PC-3 (cell line): ENCODE results near the gene SENP3. TPM values are rescaled to one million over a fixed set of nuclear protein-coding genes. Genes with fewer than 3 reads are reported as not detected.
A peak's percentile ranks its signal among the peaks of the same experiment; 100 is the strongest.

Experiments used
- ATAC-seq: fragments of 200-7000 bp; cut with Tn5 transposase; 2 replicates; pipeline ENCODE4 v1.9.1; 2020; ENCODE audit warnings: mild to moderate bottlenecking, moderate library complexity
- BruUV-seq: library from RNA; stranded (reverse); fragments of 400-500 nt; replicated peaks from 2 replicates; lab custom pipeline; 2021; lab: Mats Ljungman, UMichigan
- CTCF ChIA-PET: fragments of 300-600 bp; sonication (Branson Sonifier 250); formaldehyde crosslinking; loops from one replicate; lab custom pipeline; 2022; ENCODE audit warnings: antibody characterized with exemption; lab: Charles Lee
- POLR2A ChIA-PET: fragments of 300-600 bp; sonication (Branson Sonifier 250); formaldehyde crosslinking; loops from one replicate; lab custom pipeline; 2022; ENCODE audit warnings: antibody characterized with exemption; ENCODE audit not compliant: unreplicated experiment; lab: Charles Lee
- DNase-seq: peaks from one replicate; pipeline ENCODE4 v3.0.0-alpha.2; 2015
- H2AFZ ChIP-seq: fragments of 300-600 bp; sonication (generic); 2 replicates; pipeline ENCODE4 v1.6.0; 2016; ENCODE audit warnings: antibody characterized with exemption, low read length
- H3F3A ChIP-seq: fragments of 300-600 bp; sonication (generic); one replicate; pipeline ENCODE4 v1.6.0; 2017; ENCODE audit warnings: antibody characterized with exemption, low read length, control low read depth, mild to moderate bottlenecking; ENCODE audit not compliant: unreplicated experiment
- H3K27ac ChIP-seq: fragments of 300-600 bp; sonication (generic); 2 replicates; pipeline ENCODE4 v1.5.1; 2016; ENCODE audit warnings: mild to moderate bottlenecking, low read length
- H3K27me3 ChIP-seq: fragments of 300-600 bp; sonication (generic); 2 replicates; pipeline ENCODE4 v1.6.1; 2016; ENCODE audit warnings: low read length, mixed read lengths
- H3K36me3 ChIP-seq: fragments of 300-600 bp; sonication (generic); 2 replicates; pipeline ENCODE4 v1.6.1; 2016; ENCODE audit warnings: low read depth, mixed run types, low read length, mixed read lengths
- H3K4me1 ChIP-seq: fragments of 300-600 bp; sonication (generic); 2 replicates; pipeline ENCODE4 v1.5.1; 2016; ENCODE audit warnings: low read length; ENCODE audit not compliant: insufficient read depth
- H3K4me2 ChIP-seq: fragments of 300-600 bp; sonication (generic); 2 replicates; pipeline ENCODE4 v1.6.0; 2016; ENCODE audit warnings: low read length
- H3K4me3 ChIP-seq: fragments of 300-600 bp; sonication (generic); 2 replicates; pipeline ENCODE4 v1.5.1; 2016; ENCODE audit warnings: mild to moderate bottlenecking, low read length, mixed read lengths
- H3K79me2 ChIP-seq: fragments of 300-600 bp; sonication (generic); 2 replicates; pipeline ENCODE4 v1.6.1; 2017; ENCODE audit warnings: low read length, mixed read lengths
- H3K9ac ChIP-seq: fragments of 300-600 bp; sonication (generic); 2 replicates; pipeline ENCODE4 v1.6.0; 2016; ENCODE audit warnings: mild to moderate bottlenecking, low read length
- H3K9me2 ChIP-seq: fragments of 300-600 bp; sonication (generic); replicated peaks from 2 replicates; pipeline ENCODE4 v1.6.1; 2016; ENCODE audit warnings: mixed run types, low read length, mixed read lengths
- H3K9me3 ChIP-seq: fragments of 300-600 bp; sonication (generic); 2 replicates; pipeline ENCODE4 v1.6.1; 2016; ENCODE audit warnings: low read length, mixed read lengths
- H4K20me1 ChIP-seq: fragments of 300-600 bp; sonication (generic); 2 replicates; pipeline ENCODE4 v1.6.1; 2016; ENCODE audit warnings: low read length, mixed read lengths
- CTCF ChIP-seq: fragments of 300-600 bp; sonication (generic); conservative IDR thresholded peaks from 2 replicates; pipeline ENCODE4 v1.5.1; 2017; ENCODE audit warnings: antibody characterized with exemption, low read depth, mild to moderate bottlenecking, low read length
- EZH2 ChIP-seq: fragments of 300-600 bp; sonication (generic); IDR thresholded peaks from one replicate; pipeline ENCODE4 v1.6.1; 2017; ENCODE audit warnings: antibody characterized with exemption, mild to moderate bottlenecking, low read length; ENCODE audit not compliant: unreplicated experiment
- EZH2phosphoT487 ChIP-seq: fragments of 300-600 bp; sonication (generic); IDR thresholded peaks from 2 replicates; pipeline ENCODE4 v1.6.1; 2018; ENCODE audit warnings: mild to moderate bottlenecking, antibody characterized with exemption, low read length, borderline replicate concordance
- intact Hi-C: fragments of 100-400 bp; cut with micrococcal nuclease; formaldehyde crosslinking; loops from 2 replicates; pipeline ENCODE4 v1.9.0; 2023
- total RNA-seq: library from RNA; depleted of rRNA; stranded (reverse); fragments of >200 nt; gene quantifications from 2 replicates; pipeline ENCODE4 v1.2.3, GENCODE V29; 2014

SENP3 gene
- total RNA-seq, 1 experiment from 2014 or later = 82.8 TPM

GRCh38 chr17:7541074-7541621, 20.6 kb upstream of the SENP3 start:
- H2AFZ ChIP-seq = no peak overlapping the region
- H3K4me3 ChIP-seq = no peak overlapping the region
- no peaks in the 10 kb centered on the region for H3F3A ChIP-seq
- TF ChIP-seq CTCF (no peak), EZH2phosphoT487 (no peak), EZH2 (no peak)
- no peaks in the 10 kb centered on the region for H3K9me3 ChIP-seq
- no peaks in the 10 kb centered on the region for H3K36me3 ChIP-seq
- H3K9me2 ChIP-seq = no peaks in the 10 kb centered on the region
- CTCF ChIA-PET = no interaction called here
- DNase-seq = no peak
- BruUV-seq = no TSS peak
- no peaks in the 10 kb centered on the region for H3K27me3 ChIP-seq
- no peak overlapping the region for H3K9ac ChIP-seq
- intact Hi-C loops = no loop called here
- H4K20me1 ChIP-seq = no peaks in the 10 kb centered on the region
- H3K27ac ChIP-seq = no peak overlapping the region
- no peaks in the 10 kb centered on the region for H3K4me1 ChIP-seq
- H3K79me2 ChIP-seq = no peaks in the 10 kb centered on the region
- POLR2A ChIA-PET = no interaction called here
- no peak for ATAC-seq
- H3K4me2 ChIP-seq = no peak overlapping the region

GRCh38 chr17:7544911-7545310, 16.8 kb upstream of the SENP3 start:
- Histone ChIP-seq H3F3A (no peaks in the 10 kb centered on the region), H3K9me3 (no peaks in the 10 kb centered on the region), H4K20me1 (no peaks in the 10 kb centered on the region), H3K79me2 (no peaks in the 10 kb centered on the region), H3K36me3 (no peaks in the 10 kb centered on the region), H3K9me2 (no peaks in the 10 kb centered on the region), H3K9ac (no peak overlapping the region), H3K27me3 (no peaks in the 10 kb centered on the region), H3K27ac (no peak overlapping the region), H3K4me3 (no peak overlapping the region), H2AFZ (no peak overlapping the region), H3K4me2 (no peak overlapping the region), H3K4me1 (peaks cover 9% of the 10 kb centered on the region; the same call in 1 of the 2 replicates)
- CTCF ChIA-PET = no interaction called here
- BruUV-seq = no TSS peak
- intact Hi-C loops = no loop called here
- POLR2A ChIA-PET = no interaction called here
- TF ChIP-seq CTCF (no peak), EZH2 (no peak), EZH2phosphoT487 (no peak)
- ATAC-seq (no peak), DNase-seq (no peak)

- H3K4me2 ChIP-seq = peak within 1 kb of the TSS; percentile 98
- H2AFZ ChIP-seq = peak within 1 kb of the TSS; percentile 90
- ChIA-PET CTCF (no interaction called here), POLR2A (no interaction called here)
- H3K27me3 ChIP-seq = no peaks in the 10 kb centered on the region
- H3K4me1 ChIP-seq = peaks cover 9% of the 10 kb centered on the region; the same call in 1 of the 2 replicates
- H3K79me2 ChIP-seq = no peaks in the 10 kb centered on the region
- H3K9me2 ChIP-seq = no peaks in the 10 kb centered on the region
- H3F3A ChIP-seq = no peaks in the 10 kb centered on the region
- TF ChIP-seq EZH2phosphoT487 (no peak), CTCF (no peak), EZH2 (no peak)
- H3K9me3 ChIP-seq = no peaks in the 10 kb centered on the region
- H3K4me3 ChIP-seq = peak within 1 kb of the TSS; percentile 87
- H3K9ac ChIP-seq = peak within 1 kb of the TSS; percentile 63
- H3K36me3 ChIP-seq = no peaks in the 10 kb centered on the region
- ATAC-seq (peak; percentile 81), DNase-seq (peak; percentile 31)
- BruUV-seq = no TSS peak
- no peak within 1 kb of the TSS for H3K27ac ChIP-seq
- no peaks in the 10 kb centered on the region for H4K20me1 ChIP-seq
- intact Hi-C loops = no loop called here
Observed at GRCh38 chr17:7548585-7549400, 12.9 kb upstream of the SENP3 start, which contains the start of gene TNFSF12. Gene TNFSF12 (plus strand): TSS chr17:7549058. CDS start chr17:7549154, 96 bp downstream.
